Measurements from ENCODE around the gene ITPR3.

DNA sequence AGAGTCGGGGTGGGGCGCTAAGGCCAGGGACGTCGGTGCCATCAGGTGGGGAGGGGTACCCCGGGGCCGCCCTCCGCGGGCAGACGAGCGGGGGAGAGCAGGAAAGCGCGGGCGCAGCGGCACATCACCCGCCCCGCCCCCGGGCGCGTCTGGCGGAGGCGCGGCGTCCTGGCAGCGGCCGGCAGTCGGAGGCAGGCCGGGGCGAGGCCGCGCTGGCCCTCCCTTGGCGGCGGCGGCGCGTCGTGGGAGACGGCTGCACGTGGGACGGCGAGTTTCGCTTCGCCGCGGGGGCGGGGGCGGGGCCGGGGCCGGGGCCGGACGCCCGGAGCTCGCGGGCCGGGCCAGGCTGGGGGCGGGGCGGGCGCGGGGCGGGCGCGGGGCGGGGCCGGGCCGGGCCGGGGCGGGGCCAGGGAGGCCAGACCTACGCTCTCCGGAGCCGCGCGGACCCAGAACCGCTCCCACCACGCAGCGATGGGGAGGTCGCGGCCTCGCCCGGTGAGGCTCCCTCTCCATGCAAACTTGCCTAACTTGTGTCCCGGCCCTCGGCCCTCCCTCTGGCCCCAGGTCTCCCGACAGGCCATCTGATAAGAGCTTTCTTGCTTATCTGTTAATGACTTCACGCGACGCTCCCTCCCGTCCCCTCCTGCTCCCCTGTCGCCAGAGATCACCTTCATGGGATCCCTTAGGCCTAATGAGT lies 12.5 kb downstream of the ITPR3 start:
- TF ChIP-seq, protein P1, sequence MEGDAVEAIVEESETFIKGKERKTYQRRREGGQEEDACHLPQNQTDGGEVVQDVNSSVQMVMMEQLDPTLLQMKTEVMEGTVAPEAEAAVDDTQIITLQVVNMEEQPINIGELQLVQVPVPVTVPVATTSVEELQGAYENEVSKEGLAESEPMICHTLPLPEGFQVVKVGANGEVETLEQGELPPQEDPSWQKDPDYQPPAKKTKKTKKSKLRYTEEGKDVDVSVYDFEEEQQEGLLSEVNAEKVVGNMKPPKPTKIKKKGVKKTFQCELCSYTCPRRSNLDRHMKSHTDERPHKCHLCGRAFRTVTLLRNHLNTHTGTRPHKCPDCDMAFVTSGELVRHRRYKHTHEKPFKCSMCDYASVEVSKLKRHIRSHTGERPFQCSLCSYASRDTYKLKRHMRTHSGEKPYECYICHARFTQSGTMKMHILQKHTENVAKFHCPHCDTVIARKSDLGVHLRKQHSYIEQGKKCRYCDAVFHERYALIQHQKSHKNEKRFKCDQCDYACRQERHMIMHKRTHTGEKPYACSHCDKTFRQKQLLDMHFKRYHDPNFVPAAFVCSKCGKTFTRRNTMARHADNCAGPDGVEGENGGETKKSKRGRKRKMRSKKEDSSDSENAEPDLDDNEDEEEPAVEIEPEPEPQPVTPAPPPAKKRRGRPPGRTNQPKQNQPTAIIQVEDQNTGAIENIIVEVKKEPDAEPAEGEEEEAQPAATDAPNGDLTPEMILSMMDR (conservative IDR thresholded peaks at IDR 0.05): no peak
- TF ChIP-seq ZFX (IDR thresholded peaks at IDR 0.05): no peak

Measured in C4-2B (cell line).